GM18526 (cell line): ENCODE measurements around the gene CCKAR.

Experiments
- POLR2A ChIP-seq: IDR thresholded peaks from 3 replicates; pipeline ENCODE4 v1.6.1; 2011; ENCODE audit not compliant: insufficient read length; ENCODE audit errors: extremely low read depth

Gene CCKAR, protein sequence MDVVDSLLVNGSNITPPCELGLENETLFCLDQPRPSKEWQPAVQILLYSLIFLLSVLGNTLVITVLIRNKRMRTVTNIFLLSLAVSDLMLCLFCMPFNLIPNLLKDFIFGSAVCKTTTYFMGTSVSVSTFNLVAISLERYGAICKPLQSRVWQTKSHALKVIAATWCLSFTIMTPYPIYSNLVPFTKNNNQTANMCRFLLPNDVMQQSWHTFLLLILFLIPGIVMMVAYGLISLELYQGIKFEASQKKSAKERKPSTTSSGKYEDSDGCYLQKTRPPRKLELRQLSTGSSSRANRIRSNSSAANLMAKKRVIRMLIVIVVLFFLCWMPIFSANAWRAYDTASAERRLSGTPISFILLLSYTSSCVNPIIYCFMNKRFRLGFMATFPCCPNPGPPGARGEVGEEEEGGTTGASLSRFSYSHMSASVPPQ

GRCh38 chr4:26490111-26490959, at the start of gene CCKAR:
TSS of gene CCKAR (minus strand) at chr4:26490484. CDS start at chr4:26490267, 217 bp downstream.
- no peak for TF ChIP-seq POLR2A

DNA sequence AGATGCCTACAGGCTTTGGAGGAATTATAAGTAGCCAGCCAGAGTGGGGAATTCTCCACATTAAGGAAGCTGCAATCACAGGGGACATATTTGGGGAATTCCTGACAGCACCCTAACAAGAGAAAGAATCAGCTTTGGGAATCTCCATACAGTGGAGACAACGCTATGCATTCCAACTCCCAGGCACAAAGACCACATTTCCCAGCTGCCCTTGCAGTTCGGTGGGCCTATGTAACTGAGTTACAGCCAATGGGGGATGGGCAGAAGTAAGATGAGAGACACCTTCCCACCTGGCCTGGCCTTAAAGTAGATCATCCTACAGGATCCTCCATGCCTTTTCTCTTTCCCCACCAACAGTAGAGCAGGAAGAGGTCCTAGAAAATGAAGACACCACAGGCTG, 43.4 kb upstream of the CCKAR start:
- TF ChIP-seq POLR2A, result no peak

GRCh38 chr4:26531491-26532116, 41.3 kb upstream of the CCKAR start:
- no peak for TF ChIP-seq POLR2A

DNA sequence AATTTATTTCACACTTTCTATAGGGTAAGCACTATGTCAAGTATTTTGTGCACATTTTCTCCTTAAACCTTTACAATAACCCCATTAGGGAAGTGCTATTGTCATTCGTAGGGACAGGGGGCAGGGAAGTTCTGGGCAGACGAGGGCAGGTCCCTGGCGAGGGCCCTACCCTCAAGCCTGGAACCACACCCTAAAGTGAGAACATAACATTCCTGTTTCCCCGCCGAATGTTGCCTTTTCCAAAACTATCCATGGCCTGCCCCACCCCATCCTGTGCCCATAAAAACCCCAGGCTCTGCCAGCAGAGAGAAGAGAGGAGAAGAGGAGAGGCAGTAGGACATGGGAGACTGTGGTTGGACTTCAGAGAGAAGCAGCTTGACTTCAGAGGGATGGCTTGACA, 39.8 kb upstream of the CCKAR start:
- no peak for TF ChIP-seq POLR2A

DNA sequence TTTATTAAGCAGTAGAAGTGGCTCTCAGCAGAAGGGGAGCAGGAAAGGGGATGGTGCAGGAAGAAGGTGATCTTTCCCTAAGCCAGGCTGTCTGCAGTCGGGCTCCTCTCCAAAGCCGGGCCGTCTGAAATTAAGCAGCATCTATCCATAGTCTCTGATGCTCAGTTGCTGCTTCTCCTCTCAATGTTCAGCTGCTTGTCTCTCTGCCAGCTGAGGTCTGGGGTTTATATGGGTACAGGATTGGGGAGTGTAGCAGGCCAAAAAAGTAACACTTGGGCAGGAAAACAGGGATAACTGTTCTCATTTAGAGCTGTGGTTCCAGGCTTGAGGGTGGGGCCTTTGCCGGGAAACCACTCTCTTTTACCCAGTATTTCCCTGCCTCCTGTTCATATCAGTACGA, 39.2 kb upstream of the CCKAR start:
- no peak for TF ChIP-seq POLR2A

DNA sequence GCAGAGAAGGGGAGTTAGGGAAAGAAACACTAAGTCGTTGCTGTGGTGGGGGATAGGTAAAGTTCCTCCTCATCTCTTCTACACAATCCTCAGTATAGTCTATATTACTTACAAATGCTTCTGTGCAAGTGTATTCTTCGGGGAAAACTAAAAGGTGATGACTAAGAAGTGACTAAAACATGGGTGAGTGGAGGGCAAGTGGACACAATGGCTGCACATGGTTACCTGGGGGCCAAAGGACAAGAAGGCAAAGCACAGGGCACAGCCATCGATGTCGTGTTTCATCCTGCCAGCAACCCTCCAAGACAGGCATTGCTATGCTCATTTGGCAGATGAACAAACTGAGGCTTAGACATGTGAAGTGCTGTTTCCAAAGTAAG, 35.5 kb upstream of the CCKAR start:
- TF ChIP-seq POLR2A, result no peak

DNA sequence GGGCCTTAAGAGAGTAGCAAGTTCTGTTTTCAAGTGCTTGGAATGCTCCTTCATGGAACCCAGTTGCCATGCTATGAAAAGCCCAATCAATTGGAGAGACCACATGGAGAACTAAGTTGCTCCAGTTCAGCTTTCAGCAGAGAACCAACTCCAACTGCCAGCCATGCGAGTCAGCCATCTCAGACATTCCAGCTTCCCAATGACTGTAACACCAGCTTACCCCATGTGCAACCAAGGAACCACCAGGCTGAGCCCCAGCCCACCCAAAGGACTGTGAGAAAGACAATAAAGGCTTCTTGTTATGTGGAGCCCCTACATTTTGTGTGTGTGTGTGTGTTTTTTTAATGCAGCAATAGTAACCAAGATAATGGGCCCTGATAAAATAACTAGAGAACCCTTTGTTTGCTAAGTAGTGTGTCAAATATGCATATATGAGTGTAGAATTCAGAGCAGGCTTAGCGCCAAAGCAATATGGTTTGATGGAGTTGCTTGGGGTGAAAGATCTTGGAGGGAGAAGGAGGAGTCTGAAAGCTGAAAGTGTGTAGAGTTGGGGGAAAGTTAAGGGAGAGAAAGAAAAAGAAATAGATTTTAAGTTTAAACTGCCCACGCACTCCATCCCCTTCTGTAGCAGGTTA, 35.0 kb upstream of the CCKAR start:
- TF ChIP-seq POLR2A, result no peak

GRCh38 chr4:26524011-26524410, 33.7 kb upstream of the CCKAR start:
- TF ChIP-seq POLR2A, result no peak

- TF ChIP-seq POLR2A, result no peak
Measured at GRCh38 chr4:26522478-26522877, 32.2 kb upstream of the CCKAR start.

DNA sequence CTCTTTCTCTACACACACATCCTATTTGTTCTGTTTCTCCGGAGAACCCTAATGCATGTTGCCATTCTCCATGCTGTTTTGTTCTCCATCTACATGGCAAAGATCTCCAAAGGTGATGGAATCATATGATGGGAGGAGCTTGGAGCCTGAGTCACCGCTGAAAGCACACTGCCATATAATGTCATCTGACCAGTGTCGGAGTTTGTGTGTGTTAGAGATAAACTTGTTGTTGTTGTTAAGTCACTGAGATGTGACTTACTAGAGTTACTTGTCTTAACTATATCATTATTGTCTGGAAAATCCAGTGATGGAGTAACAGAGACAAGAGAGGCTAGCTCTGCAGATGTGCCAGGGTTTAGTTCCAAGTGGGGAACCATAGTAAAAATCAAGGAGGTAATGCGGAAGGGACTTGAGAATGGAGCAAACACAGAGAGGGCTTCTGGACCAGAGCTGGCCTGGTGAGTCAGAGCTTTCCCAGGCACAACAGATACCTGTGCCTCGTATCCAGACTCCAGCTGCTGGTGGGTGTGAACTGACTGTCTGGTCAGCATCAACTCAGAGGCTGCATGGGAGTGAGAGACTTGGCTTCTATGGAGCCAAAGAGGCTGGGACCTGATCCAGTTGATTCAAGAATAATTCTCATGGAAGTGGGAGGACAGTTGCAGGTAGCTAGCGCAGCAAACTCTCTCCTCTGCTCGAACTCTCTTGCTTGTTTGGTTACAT, 30.6 kb upstream of the CCKAR start:
- TF ChIP-seq POLR2A, result no peak

- no peak for TF ChIP-seq POLR2A
Measured at GRCh38 chr4:26515936-26516335, 25.7 kb upstream of the CCKAR start.

GRCh38 chr4:26510334-26510964, 20.2 kb upstream of the CCKAR start:
- no peak for TF ChIP-seq POLR2A

DNA sequence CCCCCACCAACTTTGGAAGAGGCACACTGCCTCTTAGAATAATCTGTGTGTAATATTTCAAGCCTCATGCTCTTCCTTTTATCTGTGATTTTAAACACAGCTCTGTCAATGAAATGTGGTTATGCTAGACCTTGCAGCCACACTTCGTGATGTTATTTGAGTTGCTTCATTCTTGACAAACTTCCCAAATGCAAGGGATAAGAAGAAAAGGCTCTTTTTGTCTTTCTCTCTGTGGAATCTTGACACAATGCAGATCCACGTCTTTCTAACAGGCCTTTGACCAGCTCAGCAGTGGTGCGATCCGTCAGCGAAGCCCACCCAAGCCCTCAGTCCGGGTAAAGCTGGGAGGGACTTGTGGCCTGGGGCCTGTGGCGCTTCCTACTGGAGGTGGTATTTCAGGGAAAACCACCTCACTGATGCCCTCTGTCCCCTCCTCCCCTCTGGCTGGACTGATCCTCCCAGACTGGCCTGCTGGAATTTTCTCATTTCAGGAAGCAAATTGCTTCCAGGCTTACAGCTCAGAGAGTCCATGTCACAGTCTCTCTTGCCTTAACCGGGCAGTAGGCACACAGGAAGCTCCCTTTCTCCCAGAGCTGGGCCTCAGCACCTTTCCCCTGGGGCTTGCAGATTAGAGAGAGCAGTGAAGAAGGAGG, 19.5 kb upstream of the CCKAR start:
- no peak for TF ChIP-seq POLR2A

GRCh38 chr4:26507286-26507685, 17.0 kb upstream of the CCKAR start:
- TF ChIP-seq POLR2A, result no peak
